ENCODE results near the gene BDH1. TPM values are rescaled to one million over a fixed set of nuclear protein-coding genes. Genes with fewer than 3 reads are reported as not detected.
A peak's percentile ranks its signal among the peaks of the same experiment; 100 is the strongest.

BDH1 gene
- polyA plus RNA-seq, 10 donors: 2.1 to 7.2 (median 3.5) TPM

DNA sequence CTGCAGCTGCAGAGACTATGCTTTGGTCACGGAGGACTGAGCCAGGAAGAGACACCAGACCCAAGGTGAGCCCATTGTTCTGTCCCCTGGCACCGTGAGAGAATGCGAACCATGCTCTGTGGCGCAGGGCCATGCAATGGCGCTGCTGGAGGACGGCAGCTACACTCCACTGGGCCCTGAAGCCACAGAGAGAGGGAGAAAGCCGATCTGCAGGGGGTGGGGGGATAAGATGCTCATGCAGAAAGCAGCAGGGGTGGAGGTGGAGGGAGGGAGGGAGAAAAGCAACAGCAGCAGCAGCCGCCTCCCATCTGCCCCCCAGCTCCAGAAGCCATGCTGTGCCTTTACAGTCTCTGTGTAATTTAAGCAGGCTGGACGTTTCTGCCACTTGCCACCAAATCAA is 5.3 kb downstream of the BDH1 start:
- no peak for DNase-seq

GRCh38 chr3:197549261-197549885 is 6.4 kb downstream of the BDH1 start:
- peak in 2 of 3 donors; percentile 23 to 29 for DNase-seq

- DNase-seq: no peak
Observed at GRCh38 chr3:197547306-197548011, 8.3 kb downstream of the BDH1 start.

GRCh38 chr3:197546307-197547085 is 9.3 kb downstream of the BDH1 start:
- DNase-seq: no peak

- no peak for DNase-seq
Observed at GRCh38 chr3:197545571-197545970, 10.2 kb downstream of the BDH1 start.

DNA sequence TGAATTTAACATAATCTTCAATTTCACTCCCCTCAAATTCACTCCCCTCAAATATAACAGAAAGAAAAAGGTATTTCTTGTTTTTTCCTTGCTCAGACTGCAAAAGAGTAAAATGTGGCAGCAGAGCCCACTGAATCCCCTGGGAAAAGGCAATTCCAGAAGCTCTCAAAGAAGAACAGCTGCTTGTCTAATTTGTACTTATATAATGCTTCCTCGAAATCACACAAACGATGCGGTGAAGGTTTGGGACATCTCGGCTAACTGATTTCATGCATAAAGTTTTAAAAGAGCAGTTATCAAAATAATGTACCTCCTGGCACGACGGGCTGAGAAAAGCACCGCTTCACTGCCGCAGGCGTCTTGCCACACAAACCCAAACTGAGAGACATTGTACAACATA is 10.7 kb downstream of the BDH1 start:
- DNase-seq: no peak

DNA sequence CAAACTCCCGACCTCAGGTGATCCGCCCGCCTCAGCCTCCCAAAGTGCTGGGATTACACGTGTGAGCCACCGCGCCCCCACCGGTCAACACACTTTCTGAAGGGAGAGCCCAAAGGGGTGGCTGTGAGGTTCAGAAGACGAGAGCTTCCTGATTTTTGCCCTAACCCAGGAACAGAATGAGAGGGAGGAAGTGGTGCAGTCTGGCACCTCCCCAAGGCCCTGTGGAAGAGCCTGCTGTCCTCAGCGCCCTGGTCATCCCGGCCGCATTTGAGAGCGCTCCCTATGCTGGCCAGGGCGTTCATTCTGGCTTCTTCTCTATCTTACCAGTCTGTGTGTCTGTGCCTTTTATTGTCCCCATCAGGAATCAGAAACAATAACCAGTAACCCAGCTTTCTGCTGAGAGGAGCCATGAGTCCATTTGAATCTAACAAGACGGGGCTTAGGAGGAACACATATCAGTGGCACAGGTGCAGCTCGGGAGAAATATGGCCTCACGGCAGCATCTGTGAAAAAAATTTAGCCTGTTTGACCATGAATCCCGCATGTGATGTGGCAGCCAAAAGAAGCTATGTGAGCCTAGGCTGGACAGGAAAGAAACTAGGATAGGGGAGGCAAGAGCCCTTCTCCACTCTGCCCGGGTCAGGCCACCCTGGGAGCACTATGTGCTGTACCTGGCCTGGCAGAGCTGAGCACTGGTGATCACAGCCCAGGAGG is 12.9 kb downstream of the BDH1 start:
- no peak for DNase-seq

DNA sequence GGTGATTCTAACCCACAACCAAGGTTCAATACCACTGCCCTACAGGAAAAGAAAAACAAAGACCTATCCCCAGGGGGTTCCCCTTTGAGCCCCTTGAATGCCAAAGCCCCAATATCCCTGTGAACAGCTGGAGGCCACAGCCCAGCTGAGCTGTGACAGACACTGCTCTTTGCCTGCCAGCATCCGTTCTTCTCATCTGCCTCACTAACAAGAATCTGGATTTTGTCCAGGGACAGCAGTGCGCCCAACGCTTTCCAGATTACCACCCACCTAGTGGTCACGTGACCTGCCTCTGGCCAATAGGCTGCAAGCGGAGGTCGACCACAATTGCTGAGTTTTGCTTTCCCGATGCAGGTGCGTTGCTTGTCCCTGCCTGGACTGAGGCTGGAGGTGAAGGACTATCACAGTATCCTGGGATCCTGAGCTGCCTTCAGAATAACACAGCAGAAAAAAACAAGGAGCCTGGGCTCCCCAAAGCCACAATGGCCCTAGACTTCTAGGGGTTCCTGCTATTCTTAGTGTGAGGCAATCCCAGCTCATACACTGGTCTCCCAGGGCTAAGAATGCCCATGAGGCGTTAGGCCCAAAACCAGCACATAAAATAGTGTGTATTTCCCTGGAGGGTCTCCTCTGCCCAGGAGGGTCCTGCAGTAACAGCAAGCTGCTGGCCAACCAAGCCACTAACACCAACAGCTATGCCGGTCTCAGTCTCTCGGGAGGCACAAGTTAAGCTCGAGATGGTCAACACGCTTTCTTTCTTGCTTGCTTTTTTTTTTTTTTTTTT is 13.8 kb downstream of the BDH1 start:
- peak; percentile 58 to 84 (median 66) for DNase-seq

- DNase-seq: no peak
Observed at GRCh38 chr3:197540961-197541377, 14.8 kb downstream of the BDH1 start.

DNA sequence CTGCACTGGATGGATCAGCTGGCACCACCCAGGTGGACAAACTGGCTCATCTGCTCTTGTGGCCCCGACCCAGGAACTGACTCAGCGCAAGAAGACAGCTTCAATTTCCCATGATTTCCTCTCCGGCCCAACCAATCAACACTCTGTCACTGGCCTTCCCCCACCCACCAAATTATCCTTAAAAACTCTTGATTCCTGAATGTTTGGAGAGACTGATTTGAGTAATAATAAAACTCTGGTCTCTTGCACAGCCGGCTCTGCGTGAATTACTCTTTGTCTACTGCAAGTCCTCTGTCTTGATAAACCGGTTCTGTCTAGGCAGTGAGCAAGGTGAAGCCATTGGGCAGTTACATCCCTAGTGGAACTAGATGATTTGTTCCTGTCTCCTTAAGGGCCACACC is 16.1 kb downstream of the BDH1 start:
- DNase-seq: no peak

GRCh38 chr3:197533927-197534725 is 21.6 kb downstream of the BDH1 start:
- no peak for DNase-seq

DNA sequence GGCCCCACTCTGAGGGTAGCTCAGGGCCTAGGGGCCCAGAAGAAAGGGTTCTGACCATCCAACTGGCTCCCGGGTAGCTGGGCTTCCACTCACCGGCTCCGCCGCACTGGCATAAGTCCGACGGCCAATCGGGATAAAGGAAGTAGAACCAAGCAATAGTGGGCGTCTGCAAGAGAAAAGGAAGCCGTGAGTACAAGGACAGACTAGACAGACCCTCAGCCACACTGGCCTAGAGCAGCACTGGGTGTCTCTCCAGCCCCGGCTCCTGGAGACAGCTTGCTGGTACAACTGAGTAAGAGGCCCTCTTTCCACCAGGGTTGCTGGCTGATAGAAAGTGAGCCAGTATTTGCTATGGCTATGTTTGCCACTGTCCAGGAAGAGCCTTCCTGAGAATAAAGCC is 22.4 kb downstream of the BDH1 start:
- DNase-seq: no peak

DNA sequence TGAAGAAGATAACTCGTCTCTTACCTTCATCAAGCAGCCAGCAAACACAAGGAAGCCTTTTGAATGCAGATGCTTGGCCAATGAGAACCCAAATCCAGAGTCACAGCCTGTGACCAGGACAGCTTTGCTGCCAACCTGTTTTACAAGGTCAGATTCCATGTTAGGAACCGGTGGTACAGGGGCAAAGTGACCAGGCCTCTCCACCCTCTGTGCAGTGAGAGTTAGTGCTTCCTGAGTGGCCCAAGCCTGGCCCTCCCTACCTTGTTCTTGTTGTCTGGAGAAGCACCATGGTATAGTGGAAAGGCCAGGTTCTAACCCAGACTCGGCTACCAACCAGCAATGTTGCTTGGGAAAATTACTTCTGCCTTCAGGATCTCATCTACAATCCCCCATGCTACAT is 23.4 kb downstream of the BDH1 start:
- no peak for DNase-seq

- no peak for DNase-seq
Observed at GRCh38 chr3:197528190-197528589, 27.6 kb downstream of the BDH1 start.

DNA sequence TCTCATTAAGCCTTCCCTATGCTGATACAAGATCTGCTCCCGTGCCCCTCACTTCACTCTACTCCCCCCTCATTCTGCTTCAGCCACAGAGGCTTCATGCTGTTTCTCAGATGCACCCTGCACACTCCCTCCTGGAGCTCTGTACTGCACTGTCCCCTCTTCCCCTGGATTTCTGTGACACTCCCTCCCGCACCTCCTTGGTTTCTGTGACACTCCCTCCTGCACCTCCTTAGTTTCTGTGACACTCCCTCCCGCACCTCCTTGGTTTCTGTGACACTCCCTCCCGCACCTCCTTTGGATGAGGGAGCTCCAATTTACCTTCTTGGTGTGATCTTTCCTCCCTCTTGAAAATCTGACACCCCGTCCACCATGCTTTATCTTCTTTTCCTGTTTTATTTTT is 28.2 kb downstream of the BDH1 start:
- no peak for DNase-seq

GRCh38 chr3:197525706-197526105 is 30.1 kb downstream of the BDH1 start:
- no peak for DNase-seq

- DNase-seq: no peak
Observed at GRCh38 chr3:197524128-197524527, 31.6 kb downstream of the BDH1 start.

GRCh38 chr3:197523526-197523925 is 32.2 kb downstream of the BDH1 start:
- no peak for DNase-seq

- DNase-seq: no peak
Observed at GRCh38 chr3:197522881-197523441, 32.8 kb downstream of the BDH1 start.

DNA sequence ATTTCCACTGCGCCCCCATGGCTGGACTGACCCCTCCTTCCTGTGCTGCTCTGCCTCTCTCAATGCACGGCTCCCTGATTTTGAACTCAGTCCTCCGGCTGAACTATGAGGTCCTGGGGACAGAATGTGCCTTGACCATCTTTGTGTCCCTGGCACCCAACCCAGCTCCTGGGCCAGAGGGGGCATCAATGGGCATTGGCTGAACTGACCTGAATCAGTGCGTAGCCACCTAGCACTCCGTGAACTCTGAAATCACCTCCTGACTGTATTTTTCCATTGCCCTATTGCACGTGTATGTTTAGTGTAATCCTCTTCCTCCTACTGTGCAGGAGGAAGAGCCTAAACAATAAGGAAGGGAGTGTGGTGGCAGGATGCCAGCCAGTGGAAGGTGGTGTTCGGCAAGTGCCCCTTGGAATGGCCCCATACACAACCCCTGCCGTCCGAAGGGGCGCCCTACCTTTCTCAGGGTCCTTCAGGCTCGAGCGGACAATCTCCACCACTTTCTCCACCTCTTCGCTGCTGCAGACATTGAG is 33.5 kb downstream of the BDH1 start:
- DNase-seq: no peak

Data from muscle of back (tissue), 11 donors.